ENCODE results near the gene SPATA20.

The SPATA20 gene

DNA sequence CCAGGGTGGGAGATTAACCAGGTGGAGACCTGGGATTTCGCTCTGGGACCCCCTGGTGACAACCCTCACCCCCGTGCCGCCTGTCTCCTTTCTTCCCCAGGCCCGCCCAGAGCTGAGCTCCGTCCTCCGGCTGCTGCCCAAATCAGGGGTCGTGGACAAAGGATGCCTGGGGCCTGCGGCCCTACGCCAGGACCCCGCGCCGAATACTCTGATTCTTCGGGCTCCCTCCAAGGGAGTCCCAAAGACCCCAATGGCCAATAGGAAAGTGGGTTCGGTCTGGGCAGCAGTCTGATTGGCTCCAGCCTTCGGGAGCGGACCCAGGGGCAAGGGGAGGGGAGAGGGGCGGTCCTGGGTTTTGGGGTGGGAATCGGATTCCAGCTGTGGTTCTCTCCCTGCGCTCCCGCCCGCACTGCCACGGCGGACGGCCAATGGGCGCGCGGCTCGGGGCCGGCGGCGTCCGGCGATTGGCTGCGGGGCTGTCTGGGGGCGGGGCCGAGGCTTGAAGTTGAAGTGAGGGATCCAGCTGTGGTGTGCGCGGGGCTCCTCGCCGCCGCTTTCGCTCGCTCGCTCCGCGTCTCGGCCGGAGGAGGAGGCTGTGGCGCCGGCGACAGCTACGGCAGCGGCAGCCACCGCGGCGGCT is 13.3 kb downstream of the SPATA20 start, which contains the start of gene CACNA1G:
CACNA1G (plus strand) TSS at position 531 of the 640 bp plus-strand sequence. CDS start 745 bp downstream, outside the sequence.
- DNase-seq = peak; percentile 84 to 86

DNA sequence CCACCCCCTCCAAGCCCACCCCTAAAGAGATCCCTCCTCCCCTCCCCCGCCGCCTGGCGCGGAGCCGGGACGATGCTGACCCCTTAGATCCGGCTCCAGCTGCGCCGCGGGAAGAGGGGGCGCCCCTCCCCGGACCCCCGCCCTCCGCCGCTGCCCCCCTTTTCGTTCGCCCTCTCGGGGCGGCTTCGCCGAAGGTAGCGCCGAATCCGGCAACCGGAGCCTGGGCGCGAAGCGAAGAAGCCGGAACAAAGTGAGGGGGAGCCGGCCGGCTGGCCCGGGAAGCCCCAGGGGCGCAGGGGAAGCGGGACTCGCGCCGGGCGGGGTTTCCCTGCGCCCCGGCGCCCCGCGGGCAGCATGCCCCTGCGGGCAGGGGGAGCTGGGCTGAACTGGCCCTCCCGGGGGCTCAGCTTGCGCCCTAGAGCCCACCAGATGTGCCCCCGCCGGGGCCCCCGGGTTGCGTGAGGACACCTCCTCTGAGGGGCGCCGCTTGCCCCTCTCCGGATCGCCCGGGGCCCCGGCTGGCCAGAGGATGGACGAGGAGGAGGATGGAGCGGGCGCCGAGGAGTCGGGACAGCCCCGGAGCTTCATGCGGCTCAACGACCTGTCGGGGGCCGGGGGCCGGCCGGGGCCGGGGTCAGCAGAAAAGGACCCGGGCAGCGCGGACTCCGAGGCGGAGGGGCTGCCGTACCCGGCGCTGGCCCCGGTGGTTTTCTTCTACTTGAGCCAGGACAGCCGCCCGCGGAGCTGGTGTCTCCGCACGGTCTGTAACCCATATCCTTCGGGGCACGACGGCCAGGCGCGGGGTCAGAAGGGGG is 14.2 kb downstream of the SPATA20 start:
- no peak for DNase-seq

DNA sequence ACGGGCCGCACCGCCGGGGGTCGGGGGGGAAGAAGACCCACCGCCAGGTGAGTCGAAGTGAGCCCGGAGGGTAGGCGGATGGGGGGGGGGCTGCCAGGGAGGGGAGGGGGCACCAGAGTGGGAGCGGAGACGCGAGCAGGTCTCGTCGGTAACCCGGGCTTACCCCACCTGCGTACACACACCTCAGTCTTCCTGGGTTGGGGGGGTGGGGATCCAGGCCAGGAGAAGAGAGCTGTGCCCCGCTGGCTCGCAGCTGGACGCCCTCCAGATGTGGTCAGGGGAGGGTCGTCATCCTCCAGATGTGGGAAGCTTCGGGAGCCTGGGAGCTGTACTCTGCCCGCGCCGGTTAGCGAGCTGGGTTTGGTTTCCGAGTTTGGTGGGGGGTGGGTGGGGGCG is 14.8 kb downstream of the SPATA20 start:
- no peak for DNase-seq

DNA sequence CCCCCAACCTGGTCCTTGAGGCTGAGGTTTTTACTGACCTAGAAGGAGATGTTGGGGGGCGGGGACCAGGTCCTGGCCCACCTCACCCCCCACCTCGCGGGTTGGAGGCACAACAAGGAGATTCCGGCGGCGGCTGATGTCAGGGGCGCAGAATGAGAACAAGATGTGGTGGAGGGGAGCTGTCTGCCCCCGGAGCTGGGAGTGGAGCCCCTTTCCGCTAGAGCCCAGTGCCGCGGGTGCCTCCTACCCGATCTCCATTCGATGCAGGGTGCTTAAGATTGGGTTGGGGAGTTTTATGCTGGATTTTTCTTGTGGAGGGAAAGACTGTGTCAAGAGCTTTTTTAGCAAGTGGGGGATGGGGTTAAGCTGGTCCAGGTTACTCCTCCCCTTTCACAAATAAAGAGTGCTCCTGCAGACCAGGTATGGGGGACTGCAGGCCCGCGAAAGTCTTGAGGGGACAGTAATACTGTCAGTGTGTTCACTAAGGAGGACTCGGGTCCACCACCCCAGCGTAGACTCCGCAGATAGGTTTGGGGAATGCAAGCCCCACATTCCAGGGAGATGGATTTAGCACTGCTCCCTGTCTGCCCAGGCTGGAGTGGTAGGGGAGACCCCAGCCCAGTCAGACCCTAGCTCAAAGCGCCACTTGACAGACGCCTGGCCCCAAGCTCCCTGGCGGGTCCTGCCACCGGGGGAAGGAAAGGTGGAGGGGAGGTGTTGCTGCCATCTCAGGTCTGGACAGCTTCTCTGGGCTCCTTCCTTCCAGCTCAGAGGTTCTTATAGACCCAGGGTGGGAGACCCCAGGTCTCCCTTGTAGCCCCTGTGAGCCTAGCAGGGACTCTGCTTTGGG is 15.5 kb downstream of the SPATA20 start:
- DNase-seq = no peak

DNA sequence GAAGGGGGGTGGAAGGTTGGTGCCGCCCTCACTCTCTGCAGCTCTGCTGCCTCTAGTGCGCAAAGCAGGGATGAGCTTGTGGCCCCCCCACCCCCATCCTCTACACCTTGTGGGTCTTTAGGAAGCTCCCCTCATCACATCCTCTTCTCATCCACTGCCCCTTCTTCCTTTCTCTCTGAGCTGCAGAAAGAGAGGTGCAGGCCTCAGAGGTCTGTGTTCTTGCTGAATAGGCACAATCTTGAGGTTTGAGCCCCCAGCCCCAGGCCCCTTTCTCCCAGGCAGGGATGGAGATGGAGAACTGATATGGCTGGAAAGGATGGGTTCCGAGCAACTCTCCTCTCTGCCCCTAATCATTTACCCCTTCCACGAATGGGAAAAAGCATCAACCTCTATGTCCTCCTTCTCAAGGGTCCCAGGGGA is 16.1 kb downstream of the SPATA20 start:
- DNase-seq = no peak

DNA sequence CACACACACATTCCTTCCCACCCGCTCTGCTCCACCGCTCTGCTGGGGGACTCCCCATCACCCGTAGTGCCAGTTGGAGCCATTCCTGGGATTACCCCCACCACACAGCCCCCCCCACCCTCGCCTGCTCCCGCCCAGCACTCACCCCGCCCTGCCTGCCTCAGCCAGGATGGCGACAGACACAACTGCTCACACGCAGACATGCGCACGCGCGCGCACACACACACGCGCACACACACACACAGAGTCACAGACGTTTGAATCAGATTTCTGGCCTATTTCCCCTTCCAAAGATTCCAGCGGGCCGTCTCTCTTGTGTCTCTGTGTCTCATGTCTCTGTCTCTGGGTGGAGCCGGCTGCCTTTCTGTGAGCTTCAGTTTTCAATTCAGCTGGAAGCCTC is 17.9 kb downstream of the SPATA20 start:
- DNase-seq = no peak

DNA sequence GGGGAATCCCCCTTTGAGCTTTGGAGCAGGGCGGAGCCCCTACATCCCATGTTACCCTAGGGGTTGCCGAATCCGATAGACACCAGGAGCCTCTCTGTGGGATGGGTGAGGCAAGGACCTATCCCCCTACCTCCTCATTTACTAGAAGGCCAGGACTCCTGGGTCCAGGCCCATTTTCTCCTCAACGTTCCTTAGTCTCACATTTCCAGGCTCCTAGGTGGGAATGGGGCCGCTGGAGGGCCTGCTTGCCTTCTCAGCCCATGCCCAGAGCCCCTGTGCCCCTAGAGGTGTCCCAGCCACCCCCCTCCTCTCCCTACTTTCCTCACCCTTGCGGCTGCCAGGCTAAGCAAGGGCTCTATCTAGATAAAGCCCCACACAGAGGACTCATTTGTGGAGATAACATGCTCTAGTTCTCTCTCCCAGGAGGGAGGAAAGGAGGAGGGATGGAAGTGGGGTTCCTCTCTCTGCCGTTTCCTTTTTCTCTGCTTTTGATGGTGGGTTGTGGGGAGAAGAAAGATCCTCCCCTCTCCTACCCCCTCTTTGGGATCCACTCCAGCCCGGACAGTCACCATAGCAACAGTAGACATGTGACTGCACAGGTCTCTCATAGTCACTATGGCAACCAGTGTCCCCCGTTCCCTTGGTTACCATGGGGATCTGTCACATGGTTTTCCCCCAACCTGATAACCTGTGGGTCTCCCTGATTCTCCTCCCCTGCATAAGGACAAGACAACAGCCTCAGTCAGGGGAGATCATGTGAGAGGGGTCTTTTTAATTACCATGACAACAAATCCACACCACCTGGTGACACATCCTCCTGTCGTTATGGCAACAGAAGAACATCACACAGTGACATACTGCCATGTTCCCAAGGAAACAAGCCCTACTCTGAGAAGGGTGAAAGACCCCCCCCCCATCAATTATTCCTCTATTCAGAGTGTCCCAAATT is 18.7 kb downstream of the SPATA20 start:
- DNase-seq = no peak

DNA sequence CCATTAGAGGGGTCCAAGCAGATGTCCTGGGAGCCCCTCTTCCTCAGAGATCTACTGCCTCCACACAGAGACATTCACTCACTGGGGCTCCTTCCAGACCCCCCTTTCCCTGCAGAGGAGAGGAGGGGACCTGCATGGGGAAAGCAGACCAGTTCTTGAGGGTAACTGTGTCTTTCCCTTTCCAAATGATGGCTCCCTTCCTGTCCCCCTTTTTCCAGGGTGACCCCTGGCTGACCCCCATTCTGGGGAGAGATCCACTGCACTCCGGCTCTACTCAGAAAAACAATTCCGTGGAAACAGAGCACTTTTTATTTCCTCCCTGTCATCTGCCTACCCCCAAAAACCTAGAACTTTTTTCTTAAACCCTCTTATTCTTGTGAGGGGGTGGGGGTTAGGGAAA is 19.9 kb downstream of the SPATA20 start:
- DNase-seq = no peak

DNA sequence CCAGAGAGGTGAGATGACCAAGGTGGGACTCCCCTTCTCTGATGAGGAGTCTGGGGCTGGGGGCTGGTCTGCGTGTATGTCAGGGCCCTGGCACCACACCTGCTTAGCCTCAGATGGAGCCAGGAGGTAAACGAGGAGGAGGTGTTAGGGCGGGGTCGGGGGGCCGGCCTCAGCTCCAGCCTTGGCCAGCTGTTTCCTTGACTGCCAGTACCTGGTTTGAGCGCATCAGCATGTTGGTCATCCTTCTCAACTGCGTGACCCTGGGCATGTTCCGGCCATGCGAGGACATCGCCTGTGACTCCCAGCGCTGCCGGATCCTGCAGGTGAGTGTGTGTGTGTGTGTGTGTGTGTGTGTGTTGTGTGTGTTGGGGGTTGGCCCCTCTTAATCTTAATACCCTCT is 21.7 kb downstream of the SPATA20 start:
- DNase-seq = no peak

DNA sequence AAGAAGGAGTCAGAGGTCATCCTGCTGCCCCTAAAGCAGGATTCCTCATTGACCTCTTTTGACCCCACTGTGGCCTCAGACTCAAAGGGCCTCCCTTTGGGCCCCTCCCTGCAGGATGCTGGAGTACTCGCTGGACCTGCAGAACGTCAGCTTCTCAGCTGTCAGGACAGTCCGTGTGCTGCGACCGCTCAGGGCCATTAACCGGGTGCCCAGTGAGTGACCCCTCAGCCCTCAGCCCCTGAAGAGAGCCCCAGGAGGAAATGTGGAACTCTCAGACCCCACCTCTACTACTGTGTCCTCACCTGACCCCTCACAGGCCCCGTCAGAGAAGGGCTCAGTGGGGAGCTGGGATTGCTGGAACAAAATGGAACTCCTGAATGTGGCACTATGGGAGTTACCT is 22.6 kb downstream of the SPATA20 start:
- no peak for DNase-seq

DNA sequence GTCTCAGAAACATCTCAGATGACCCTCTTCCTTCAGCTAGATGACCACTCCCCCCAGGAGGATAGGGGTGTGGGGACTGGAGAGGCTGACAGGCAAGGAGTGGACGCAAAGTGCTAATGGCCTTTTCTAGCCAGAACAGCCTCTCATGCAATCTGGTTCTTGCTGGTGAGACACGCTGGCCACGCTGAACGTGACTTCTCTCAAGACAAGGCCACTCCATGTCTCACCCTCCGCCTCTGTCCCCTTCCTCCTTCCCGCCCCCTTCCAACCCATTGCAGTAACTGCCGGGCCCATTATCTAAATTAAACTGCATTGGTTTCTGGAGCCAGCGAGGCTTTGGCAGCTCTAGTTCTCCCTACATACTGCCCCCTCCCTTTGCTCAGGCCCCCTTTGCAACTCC is 23.1 kb downstream of the SPATA20 start:
- DNase-seq = no peak

DNA sequence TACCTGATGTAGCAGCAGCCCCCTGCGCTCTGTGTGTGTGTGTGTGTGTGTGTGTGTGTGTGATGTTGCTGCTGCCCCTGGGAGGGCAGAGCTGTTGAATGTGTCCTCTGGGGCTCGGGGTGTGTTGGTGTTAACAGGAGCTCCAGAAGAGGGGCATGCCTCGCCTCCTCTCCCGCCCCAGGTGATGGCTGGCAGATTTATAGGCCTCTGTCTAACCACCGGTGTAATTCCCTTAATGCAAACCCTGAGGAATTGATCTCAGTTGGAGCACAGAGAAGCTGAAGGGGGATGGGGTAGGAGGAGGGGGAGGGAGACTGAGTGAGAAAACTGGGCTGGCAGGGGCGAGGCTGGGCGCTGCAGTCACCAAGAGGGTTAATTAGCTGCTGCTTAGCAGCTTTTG is 23.6 kb downstream of the SPATA20 start:
- DNase-seq = no peak

DNA sequence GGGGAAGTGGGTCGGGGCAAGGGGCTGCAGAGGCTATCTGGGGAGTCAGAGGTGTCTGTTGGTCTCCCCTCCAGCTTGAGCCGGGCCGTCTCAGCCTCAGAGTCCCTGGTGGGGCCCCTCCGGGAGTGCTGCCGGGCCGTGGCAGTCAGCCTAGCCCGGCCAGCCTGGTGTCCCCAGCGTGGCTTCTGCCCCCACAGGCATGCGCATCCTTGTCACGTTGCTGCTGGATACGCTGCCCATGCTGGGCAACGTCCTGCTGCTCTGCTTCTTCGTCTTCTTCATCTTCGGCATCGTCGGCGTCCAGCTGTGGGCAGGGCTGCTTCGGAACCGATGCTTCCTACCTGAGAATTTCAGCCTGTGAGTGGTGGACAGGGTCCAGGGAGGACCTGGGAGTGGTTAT is 24.7 kb downstream of the SPATA20 start:
- no peak for DNase-seq

DNA sequence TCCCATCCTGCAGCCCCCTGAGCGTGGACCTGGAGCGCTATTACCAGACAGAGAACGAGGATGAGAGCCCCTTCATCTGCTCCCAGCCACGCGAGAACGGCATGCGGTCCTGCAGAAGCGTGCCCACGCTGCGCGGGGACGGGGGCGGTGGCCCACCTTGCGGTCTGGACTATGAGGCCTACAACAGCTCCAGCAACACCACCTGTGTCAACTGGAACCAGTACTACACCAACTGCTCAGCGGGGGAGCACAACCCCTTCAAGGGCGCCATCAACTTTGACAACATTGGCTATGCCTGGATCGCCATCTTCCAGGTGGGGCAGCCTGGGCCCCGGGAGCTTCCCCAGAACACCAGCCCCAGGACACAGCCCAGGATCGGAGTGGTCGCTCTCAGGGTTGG is 25.6 kb downstream of the SPATA20 start:
- DNase-seq = no peak

DNA sequence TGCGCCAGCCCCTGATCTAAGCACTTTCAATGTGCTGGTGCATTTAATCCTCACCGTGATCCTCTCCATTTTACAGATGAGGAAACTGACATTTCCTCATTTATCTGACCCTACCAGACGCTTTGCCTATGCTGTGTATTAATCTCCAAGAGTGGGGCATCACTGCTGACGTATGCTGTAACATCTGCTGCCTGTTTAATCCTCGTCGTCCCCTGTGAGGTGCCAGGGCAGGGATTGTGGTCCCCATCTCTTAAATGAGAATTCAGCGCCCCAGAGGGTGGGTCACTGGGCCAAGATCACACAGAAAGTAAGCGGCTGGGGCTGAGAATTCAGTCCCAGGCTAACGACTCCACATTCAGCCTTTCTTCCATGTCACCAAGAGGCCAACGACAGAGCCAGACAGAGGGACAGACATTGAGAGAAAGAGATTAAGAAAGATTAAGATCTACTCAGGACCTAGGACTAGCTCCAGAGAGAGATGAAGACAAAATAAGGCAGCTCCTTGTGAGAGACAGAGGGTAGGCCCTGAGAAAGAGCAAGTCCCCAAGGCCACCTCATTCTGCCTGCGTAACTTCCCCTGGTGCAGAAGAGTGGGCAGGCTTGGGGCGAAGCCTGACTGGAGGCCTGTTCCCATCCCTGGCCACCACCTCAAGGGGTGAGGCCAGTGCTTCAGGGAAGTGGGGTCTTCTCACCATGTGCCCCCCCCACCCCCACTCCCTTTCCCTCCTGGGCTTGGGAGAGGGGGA is 27.1 kb downstream of the SPATA20 start:
- no peak for DNase-seq

DNA sequence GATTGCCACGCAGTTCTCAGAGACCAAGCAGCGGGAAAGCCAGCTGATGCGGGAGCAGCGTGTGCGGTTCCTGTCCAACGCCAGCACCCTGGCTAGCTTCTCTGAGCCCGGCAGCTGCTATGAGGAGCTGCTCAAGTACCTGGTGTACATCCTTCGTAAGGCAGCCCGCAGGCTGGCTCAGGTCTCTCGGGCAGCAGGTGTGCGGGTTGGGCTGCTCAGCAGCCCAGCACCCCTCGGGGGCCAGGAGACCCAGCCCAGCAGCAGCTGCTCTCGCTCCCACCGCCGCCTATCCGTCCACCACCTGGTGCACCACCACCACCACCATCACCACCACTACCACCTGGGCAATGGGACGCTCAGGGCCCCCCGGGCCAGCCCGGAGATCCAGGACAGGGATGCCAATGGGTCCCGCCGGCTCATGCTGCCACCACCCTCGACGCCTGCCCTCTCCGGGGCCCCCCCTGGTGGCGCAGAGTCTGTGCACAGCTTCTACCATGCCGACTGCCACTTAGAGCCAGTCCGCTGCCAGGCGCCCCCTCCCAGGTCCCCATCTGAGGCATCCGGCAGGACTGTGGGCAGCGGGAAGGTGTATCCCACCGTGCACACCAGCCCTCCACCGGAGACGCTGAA is 28.7 kb downstream of the SPATA20 start:
- DNase-seq = no peak

DNA sequence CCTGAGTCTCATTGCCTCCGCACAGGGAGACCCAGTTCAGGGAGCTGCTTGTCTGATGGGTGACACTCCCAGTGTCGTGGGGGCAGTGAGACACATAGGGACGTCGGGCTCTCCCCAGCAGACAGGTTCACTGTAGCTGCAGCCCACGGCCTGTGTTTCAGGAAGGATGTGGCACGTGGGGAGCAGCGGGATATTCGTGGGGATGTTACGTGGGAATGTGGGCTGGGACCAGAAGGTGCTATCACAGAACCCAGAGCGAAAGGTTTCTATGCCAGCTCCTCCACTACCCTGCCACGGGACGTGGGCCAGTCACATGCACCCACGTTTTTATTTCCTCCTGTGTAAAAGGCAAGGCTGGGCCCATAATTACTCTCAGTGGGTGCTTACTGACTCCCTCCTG is 29.9 kb downstream of the SPATA20 start:
- DNase-seq = no peak

DNA sequence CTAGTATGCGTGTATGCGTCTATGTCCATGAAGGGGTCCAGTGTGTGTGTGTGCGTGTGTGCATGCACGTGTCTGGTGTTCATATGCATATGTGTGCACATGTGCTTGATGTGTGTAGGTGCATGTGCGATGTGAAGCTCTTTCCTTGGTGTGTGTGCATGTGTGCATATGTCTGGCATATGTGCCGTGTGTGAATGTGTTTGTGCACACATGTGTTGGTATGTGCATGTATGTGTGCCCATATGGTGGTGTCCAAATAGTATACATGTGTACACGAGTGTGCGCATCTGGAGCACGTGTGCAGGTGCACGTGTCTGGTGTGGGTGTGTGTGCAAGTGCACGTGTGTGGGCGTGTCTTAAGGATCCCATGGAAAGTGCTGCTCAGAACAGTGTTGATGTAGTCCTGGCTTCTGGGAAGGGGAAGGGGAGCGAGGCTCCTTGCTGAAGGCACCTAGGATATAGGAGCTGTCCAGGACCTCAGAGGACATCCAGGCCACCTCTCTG is 30.5 kb downstream of the SPATA20 start:
- no peak for DNase-seq

DNA sequence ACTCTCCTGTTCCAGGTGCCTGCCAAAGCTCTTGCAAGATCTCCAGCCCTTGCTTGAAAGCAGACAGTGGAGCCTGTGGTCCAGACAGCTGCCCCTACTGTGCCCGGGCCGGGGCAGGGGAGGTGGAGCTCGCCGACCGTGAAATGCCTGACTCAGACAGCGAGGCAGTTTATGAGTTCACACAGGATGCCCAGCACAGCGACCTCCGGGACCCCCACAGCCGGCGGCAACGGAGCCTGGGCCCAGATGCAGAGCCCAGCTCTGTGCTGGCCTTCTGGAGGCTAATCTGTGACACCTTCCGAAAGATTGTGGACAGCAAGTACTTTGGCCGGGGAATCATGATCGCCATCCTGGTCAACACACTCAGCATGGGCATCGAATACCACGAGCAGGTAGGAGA is 31.2 kb downstream of the SPATA20 start:
- no peak for DNase-seq

DNA sequence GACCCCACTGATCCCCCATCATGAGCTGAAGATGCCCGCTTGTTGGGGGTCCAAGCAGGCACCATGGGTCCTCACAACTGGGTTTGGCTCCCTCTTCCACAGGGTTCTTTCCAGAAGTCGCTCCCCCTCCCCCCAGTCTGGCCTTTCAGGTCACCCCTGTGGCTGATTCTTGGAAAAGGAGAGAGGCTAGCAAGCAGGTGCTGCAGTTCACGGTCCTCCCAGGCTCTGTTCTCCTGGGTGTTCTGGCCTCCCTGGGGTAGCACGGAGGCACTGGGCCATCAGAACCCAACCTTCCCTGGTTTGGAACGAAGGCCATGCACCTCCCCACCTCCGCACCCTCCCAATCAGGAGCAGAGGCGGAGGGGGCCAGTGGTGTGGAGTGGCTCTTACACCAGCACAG is 32.4 kb downstream of the SPATA20 start:
- no peak for DNase-seq

DNA sequence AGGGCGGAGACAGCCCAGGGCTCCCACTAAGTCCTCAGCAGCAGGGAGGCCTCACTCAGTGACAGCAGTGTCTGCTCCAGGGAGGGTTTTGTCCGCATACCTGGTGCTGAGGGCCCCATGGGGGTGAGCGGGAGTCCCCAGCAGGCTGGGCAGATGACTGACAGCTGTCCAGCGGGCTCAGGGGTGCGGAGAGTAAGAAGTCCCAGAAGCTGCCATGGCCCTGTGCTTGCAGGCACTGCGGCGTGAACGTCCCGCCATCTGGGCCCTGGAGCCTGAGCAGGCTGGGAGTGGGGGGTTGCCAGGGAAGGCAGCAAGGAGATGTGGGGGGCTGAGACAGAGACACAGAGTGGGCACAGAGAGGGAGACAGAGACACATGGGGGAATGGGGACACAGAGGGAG is 33.7 kb downstream of the SPATA20 start:
- DNase-seq = no peak
